Umbilical cord (tissue), 2 donors: ENCODE results near the gene NBAS. TPM values are rescaled to one million over a fixed set of nuclear protein-coding genes. Genes with fewer than 3 reads are reported as not detected.

ENCODE experiments used
- DNase-seq: peaks from one replicate; pipeline ENCODE4 v3.0.0-alpha.2; 2015; ENCODE audit warnings: low spot score
- total RNA-seq: library from RNA; depleted of rRNA; stranded (reverse); fragments of >200 nt; gene quantifications from one replicate; pipeline ENCODE4 v1.2.3, GENCODE V29; 2014; ENCODE audit warnings: low replicate concordance; ENCODE audit not compliant: insufficient read depth

Gene NBAS
- total RNA-seq, 1 donor from 2014 or later: 116 TPM

DNA sequence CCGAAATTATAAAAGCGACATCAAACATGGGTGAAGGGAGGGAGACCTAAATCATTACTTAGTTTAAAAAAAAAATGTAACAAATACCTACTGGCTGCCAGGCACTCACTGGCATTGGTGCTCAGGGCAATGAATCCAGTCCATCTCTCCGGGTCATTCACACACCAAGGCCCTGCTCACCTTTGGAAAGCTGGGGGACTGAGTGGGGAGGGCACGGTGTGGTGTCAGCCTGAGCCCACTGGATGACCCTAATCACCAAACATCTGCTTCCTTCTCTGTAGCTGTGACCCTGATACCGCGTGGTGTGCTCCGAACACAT lies 30.2 kb upstream of the NBAS start:
- DNase-seq: no peak

- peak; percentile 43 for DNase-seq
Observed at GRCh38 chr2:15588329-15588919, 27.3 kb upstream of the NBAS start.

GRCh38 chr2:15584767-15585469 lies 23.8 kb upstream of the NBAS start:
- no peak for DNase-seq

DNA sequence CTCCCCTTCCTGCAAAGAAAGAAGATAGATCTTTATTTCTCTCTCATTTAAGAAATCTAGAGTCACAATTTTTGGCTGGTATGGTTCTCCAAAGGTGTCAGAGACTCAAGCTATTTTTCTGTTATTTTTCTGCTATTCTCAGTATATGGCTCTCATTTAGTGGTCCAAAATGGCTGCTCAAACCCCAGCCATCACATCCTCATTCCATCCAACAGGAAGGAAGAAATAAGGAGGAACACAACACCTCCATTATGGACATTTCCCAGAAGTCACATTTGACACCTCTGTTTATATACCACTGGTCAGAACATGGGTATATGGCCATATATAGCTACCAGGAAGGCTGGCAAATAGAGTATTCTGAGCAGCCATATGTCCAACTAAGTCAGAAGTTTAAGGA lies 23.2 kb upstream of the NBAS start:
- DNase-seq: no peak

GRCh38 chr2:15583826-15584225 lies 22.7 kb upstream of the NBAS start:
- no peak for DNase-seq

- no peak for DNase-seq
Observed at GRCh38 chr2:15582710-15583357, 21.7 kb upstream of the NBAS start.

DNA sequence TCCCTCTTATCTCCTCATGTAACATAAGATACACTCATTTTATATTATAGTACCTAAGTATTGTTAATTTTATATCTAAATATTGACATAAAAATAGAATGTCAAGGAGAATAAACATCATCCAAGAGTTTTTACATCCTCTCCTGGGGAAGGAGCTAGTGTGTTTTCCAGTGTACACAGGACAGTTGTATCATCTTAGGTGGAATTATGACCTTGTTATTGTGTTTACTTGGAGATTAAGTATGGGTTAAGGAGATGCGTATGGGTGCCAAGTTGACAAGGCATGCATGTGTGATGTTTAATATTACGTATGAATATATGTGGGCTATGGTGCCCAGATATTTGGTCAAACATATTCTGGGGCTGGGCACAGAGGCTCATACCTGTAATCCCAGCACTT lies 19.3 kb upstream of the NBAS start:
- DNase-seq: no peak

DNA sequence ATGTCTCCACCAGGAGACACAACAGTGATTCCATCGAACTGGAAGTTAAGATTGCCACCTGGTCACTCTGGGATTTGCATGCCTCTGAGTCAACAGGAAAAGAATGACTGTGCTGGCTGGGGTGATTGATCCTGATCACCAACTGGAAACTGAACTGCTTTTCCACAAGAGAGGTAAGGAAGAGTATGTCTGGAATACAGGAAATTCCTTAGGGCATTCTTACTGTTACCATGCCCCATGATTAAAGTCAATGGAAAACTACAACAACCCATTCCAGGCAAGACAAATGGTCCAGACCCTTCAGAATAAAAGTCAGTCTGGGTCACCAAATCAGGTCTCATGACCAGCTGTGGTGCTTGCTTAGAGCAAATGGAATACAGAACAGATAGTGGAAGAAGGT lies 18.5 kb upstream of the NBAS start:
- DNase-seq: no peak

GRCh38 chr2:15577071-15577735 lies 16.1 kb upstream of the NBAS start:
- DNase-seq: peak; percentile 74

DNA sequence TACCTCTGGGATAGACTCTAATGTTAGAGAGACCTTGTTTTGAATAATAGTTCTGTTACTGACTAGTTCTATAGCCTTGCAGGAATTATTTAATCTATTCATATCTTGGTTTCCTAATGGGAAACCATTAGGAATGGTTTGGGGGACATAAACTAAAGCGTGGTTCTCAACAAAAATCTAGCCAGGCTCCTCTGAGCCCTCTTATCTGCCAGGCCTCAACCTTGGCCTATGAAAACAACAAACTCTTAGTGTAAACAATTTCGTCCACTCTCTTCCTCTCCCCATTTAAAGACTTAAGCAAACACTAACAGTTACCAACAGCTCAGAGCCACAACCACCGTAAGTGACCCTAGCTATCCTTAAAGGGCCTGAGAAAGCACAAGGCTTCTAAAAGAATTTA lies 10.6 kb upstream of the NBAS start:
- no peak for DNase-seq

GRCh38 chr2:15570104-15570503 lies 9.0 kb upstream of the NBAS start:
- no peak for DNase-seq

DNA sequence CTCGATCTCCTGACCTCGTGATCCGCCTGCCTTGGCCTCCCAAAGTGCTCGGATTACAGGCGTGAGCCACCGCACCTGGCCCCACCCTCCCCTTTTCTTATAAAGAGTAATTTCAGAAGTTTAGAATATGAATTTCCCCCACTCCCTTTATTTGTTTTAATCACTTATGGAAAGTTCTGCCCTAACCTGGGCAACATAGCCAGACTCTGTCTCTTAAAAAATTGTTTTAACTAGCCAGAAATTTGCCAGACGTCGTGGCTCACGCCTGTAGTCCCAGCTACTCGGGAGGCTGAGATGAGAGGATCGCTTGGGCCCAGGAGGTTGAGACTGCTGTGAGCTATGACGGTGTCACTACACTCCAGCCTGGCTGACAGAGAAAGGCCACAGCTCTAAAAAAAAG lies 7.7 kb upstream of the NBAS start:
- DNase-seq: no peak

DNA sequence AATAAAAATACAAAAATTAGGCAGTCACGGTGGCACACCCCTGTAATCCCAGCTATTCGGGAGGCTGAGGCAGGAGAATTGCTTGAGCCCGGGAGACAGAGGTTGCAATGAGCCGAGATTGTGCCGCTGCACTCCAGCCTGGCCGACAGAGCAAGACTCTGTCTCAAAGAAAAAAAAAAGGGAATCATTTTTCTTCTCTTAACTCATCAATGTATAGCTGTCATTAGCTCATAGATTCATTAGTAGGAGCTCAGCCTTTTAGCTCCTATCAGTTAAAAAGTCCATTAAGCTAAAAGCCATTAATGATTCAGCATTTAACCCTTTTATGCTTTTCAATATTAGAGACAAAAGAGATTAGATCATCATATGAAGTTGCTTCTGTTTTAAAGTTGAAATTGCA lies 5.8 kb upstream of the NBAS start:
- DNase-seq: no peak

GRCh38 chr2:15565994-15566671 lies 5.0 kb upstream of the NBAS start:
- no peak for DNase-seq

DNA sequence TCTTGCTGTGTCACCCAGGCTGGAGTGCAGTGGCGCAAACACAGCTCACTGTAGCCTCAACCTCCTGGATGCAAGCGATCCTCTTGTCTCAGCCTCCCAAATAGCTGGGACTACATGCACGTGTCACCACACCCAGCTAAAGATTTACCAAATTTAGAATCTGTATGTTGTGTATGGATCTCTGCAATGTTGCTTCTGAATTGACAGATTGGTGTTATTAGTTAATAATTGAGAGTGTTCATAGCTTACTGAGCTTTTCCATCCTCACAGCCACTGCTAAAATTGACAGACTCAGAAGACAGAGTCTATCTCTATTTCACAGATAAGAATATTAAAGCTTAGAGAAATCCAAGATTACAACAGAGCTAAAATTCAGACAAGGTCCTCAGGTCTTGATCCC lies 4.3 kb upstream of the NBAS start:
- DNase-seq: no peak

DNA sequence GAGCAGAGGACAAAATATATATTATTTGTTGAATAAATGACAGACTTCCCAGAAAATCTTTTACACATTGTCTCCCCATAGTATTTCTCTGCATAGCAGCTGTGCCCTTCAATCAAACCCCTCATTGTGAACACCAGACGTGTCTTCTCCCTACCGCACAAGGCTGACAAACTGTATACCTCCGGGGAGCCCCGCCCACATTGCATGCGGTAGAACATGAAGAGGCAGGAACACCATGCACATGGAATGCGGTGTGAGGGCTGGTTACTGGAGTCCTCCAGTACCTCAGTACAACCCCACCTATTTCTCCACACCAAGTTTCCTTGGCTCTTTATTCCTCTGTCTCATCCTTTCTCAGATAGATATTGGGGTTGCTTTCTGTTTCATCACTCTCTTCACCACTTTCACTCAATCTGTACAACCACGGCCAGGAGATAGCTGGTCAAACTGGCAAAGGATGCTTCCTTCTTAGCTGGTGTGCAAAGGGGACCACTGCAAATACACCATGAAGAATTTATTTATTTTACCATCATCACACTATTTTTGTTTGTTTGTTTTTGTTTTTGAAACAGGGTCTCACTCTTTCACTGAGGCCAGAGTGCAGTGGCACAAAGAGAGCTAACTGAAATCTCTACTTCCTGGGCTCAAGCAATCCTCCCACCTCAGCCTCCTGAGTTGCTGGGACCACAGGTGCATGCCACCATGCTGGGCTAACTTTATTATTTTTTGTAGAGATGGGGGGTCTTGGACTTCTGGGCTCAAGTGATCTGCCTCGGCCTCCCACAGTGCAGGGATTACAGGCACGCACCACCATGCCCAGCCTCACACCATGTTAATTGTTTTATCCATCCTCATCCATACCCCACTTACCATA lies 2.3 kb upstream of the NBAS start:
- no peak for DNase-seq

DNA sequence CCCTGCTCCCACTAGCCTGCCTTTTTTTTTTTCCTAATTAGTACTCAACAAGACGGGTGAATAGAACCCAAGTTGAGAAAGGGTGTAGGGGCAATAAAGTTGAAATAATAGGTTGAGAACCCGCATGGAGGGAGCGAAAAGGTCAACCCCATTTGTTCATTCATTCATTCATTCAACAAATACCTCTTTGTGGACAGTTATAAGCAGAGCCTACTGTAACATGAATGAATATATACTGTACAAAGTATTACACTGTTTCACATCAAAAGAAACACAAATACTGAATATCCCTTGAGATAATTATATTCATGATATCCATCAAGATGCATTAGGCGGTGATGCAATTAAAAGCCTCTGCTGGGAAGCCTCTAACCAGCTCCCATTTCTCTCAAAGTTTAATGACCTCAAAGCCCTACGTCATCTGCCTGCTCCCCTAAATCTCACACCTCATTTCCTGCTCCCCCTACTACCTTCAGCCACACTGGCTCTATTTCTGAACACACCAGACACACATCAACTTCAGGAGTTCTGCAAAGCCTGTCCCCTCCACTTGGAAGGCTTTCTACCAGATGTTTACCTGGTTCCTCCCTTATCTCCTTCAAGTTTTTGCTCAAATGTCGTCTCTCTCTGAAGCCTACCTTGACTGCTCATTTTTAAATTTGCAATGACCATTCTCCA lies 1.4 kb upstream of the NBAS start:
- no peak for DNase-seq

- DNase-seq: peak; percentile 70
Observed at GRCh38 chr2:15561574-15562344, 625 bp upstream of the NBAS start.

DNA sequence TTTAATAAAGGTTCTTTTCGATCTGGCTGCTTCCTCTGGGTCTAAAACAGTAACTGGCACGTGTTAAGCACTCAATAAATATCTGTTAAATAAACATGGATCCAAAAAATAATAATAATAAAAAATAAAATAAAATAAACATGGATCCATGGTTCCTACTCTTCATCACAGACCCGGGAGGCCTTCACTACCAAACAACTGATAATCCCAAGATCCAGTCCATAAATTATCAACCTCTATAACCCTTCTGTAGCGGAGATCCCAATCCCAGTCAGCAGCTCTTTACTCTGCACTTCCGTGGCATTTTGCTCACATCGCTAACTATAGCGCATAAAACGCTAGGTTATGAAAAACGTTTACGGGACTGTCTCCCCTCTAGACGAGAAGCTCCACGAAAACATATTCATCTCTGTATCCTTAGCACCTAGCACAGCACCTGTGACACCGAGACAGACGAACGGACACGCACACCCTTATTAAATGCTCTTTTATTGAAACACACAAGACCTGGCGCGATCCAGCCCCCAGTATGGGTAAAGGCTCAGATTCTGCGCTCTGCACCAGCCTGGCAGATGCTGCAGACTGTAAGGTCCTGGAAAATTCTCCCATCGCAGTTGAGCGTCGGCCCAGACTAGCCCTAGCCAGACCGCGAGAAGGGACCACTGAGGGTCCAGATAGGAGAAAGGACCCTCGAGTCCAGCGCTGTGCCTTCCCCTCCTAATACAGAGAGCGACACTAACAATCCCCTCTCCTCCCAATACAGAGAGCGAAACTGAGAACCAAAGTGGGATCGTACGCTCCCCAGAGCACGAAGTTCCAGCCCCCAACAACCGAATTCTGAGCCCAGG lies 770 bp downstream of the NBAS start:
- peak; percentile 34 for DNase-seq
